ENCODE measurements around the gene BLOC1S5. TPM values are rescaled to one million over a fixed set of nuclear protein-coding genes. Genes with fewer than 3 reads are reported as not detected.
A peak's percentile ranks its signal among the peaks of the same experiment; 100 is the strongest.

The BLOC1S5 gene
- total and polyA plus RNA-seq, 2 of the 13 experiments (the other 11 are each of a cell fraction or from before 2014, with no cell fraction given): 10.5 to 41.5 TPM

- TF ChIP-seq ZNF652 (CRISPR knock-in tag; IDR thresholded peaks at IDR 0.05; ENCODE audit: borderline replicate concordance, low read depth): peak; percentile 68; the same call in 1 of the 2 replicates
- peak; percentile 96 for TF ChIP-seq HDAC2 (CRISPR knock-in tag; IDR thresholded peaks at IDR 0.05)
- no peak for TF ChIP-seq ZNF275 (CRISPR knock-in tag; IDR thresholded peaks at IDR 0.05; ENCODE audit: borderline replicate concordance)
- TF ChIP-seq, protein P1, sequence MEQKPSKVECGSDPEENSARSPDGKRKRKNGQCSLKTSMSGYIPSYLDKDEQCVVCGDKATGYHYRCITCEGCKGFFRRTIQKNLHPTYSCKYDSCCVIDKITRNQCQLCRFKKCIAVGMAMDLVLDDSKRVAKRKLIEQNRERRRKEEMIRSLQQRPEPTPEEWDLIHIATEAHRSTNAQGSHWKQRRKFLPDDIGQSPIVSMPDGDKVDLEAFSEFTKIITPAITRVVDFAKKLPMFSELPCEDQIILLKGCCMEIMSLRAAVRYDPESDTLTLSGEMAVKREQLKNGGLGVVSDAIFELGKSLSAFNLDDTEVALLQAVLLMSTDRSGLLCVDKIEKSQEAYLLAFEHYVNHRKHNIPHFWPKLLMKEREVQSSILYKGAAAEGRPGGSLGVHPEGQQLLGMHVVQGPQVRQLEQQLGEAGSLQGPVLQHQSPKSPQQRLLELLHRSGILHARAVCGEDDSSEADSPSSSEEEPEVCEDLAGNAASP (CRISPR knock-in tag; IDR thresholded peaks at IDR 0.05; ENCODE audit: borderline replicate concordance): peak; percentile 96; the same call in 1 of the 2 replicates
- TF ChIP-seq, protein P2, sequence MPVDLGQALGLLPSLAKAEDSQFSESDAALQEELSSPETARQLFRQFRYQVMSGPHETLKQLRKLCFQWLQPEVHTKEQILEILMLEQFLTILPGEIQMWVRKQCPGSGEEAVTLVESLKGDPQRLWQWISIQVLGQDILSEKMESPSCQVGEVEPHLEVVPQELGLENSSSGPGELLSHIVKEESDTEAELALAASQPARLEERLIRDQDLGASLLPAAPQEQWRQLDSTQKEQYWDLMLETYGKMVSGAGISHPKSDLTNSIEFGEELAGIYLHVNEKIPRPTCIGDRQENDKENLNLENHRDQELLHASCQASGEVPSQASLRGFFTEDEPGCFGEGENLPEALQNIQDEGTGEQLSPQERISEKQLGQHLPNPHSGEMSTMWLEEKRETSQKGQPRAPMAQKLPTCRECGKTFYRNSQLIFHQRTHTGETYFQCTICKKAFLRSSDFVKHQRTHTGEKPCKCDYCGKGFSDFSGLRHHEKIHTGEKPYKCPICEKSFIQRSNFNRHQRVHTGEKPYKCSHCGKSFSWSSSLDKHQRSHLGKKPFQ (CRISPR knock-in tag; IDR thresholded peaks at IDR 0.05; ENCODE audit: insufficient replicate concordance): no peak
Observed at GRCh38 chr6:8085053-8085511, 20.9 kb upstream of the BLOC1S5 start (continued).

DNA sequence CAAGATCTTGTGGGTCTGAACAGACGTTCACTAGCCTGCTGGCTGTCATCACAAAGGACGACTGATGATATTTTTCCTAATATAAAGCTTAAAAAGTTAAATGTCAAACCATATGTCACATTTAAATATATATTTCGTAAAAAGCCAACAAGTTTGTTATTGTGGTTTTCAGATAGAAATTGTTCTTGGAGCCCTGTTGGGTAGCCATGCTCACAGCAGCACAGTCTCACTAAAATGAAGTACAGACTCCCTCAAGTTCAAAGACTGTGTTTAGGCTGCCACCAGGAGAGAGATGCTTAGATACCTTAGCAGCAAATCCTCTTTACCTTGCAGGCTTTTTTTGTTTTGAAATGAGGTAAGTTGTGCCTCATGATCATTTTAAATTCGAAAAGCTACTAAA is 20.4 kb upstream of the BLOC1S5 start:
- Histone ChIP-seq H3K4me1 (ENCODE audit: insufficient read depth, low read length) (peaks cover 69% of the 10 kb centered on the region), H3K9ac (ENCODE audit: insufficient read depth, low read depth, low read length) (peak overlapping the region; percentile 54), H3K79me2 (ENCODE audit: insufficient read depth, low read length) (peaks cover 32% of the 10 kb centered on the region), H3K9me3 (ENCODE audit: low read length) (no peaks in the 10 kb centered on the region), H2AFZ (ENCODE audit: low read length) (no peak overlapping the region), H3K27ac (ENCODE audit: extremely low read length, insufficient read depth, low read length) (peak overlapping the region; percentile 85), H3K4me3 (replicated peaks in 1 of 3; ENCODE audit: insufficient read depth in 1 of 3, low read depth in 2 of 3, low read length in 3 of 3) (peak overlapping the region in 1 of 3 experiments; percentile 4; a peak in 1 of 6 replicates), H3K4me2 (ENCODE audit: low read depth, low read length) (peak overlapping the region; percentile 52), H4K20me1 (ENCODE audit: insufficient read depth, low read length) (no peaks in the 10 kb centered on the region), H3K27me3 (ENCODE audit: control insufficient read depth in 1 of 2, insufficient read depth in 2 of 2, low read length in 2 of 2) (no peaks in the 10 kb centered on the region), H3K36me3 (replicated peaks in 1 of 2; ENCODE audit: control insufficient read depth in 1 of 2, insufficient read depth in 2 of 2, low read length in 2 of 2) (peaks cover 20 to 38% of the 10 kb centered on the region in 2 experiments)
- ChIA-PET CTCF (ENCODE audit: low intra/inter-chr PET ratio, low total read pairs) (interaction anchor here (1.7 kb wide), 1 partner anchor 20 kb away, joined by 5 read pairs; the partner anchor contains the start of gene BLOC1S5), POLR2A (interaction anchor here (0.9 to 3.3 kb wide), 4 partner anchors 9 to 110 kb away, joined by 4 to 72 read pairs (median 22); partner anchors contain the start of genes BLOC1S5 and EEF1E1)
- intact Hi-C loops (cut with micrococcal nuclease; ENCODE audit: unreplicated experiment): loop anchor here (2.0 kb wide), 1 partner anchor 18 kb away; the partner anchor contains the start of gene EEF1E1
- ATAC-seq (peak; percentile 69), FAIRE-seq (peak; percentile 8), DNase-seq (ENCODE audit: low spot score) (peak; percentile 42)
- in situ Hi-C loops (cut with HindIII; ENCODE audit: extremely low pct_ligation_motif_present, low pct_unique_long_range_greater_than_20kb): no loop called here
- WGBS (ENCODE audit: low lambda C conversion rate): 31% methylated on average over 4 of the region's 4 CpGs
- no TSS peak for BruUV-seq (replicated peaks)
- TF ChIP-seq YEATS4 (CRISPR knock-in tag; IDR thresholded peaks at IDR 0.05; ENCODE audit: borderline replicate concordance) (0 out of 2 replicates have a peak, but pooled peaks have one; percentile 2), ZNF546 (CRISPR knock-in tag; conservative IDR thresholded peaks at IDR 0.05) (no peak), ZNF597 (CRISPR knock-in tag; IDR thresholded peaks at IDR 0.05) (no peak), ZNF335 (CRISPR knock-in tag; IDR thresholded peaks at IDR 0.05) (0 out of 2 replicates have a peak, but pooled peaks have one; percentile 2), YY1 (IDR thresholded peaks at IDR 0.05; ENCODE audit: insufficient read depth, insufficient replicate concordance, low read depth, low read length) (peak; percentile 12), ZNF607 (CRISPR knock-in tag; IDR thresholded peaks at IDR 0.05; ENCODE audit: borderline replicate concordance) (0 out of 2 replicates have a peak, but pooled peaks have one; percentile 16), WIZ (CRISPR knock-in tag; IDR thresholded peaks at IDR 0.05) (no peak), ZNF879 (CRISPR knock-in tag; IDR thresholded peaks at IDR 0.05) (peak; percentile 55; the same call in 1 of the 2 replicates), MXD4 (CRISPR knock-in tag; IDR thresholded peaks at IDR 0.05) (no peak), IKZF1 (IDR thresholded peaks at IDR 0.05) (no peak), ZNF652 (CRISPR knock-in tag; IDR thresholded peaks at IDR 0.05; ENCODE audit: borderline replicate concordance, low read depth) (no peak), ZNF75D (CRISPR knock-in tag; IDR thresholded peaks at IDR 0.05; ENCODE audit: borderline replicate concordance) (no peak), ZNF841 (CRISPR knock-in tag; IDR thresholded peaks at IDR 0.05; ENCODE audit: borderline replicate concordance) (no peak)
